ENCODE measurements around the gene ATP5F1D.

DNA sequence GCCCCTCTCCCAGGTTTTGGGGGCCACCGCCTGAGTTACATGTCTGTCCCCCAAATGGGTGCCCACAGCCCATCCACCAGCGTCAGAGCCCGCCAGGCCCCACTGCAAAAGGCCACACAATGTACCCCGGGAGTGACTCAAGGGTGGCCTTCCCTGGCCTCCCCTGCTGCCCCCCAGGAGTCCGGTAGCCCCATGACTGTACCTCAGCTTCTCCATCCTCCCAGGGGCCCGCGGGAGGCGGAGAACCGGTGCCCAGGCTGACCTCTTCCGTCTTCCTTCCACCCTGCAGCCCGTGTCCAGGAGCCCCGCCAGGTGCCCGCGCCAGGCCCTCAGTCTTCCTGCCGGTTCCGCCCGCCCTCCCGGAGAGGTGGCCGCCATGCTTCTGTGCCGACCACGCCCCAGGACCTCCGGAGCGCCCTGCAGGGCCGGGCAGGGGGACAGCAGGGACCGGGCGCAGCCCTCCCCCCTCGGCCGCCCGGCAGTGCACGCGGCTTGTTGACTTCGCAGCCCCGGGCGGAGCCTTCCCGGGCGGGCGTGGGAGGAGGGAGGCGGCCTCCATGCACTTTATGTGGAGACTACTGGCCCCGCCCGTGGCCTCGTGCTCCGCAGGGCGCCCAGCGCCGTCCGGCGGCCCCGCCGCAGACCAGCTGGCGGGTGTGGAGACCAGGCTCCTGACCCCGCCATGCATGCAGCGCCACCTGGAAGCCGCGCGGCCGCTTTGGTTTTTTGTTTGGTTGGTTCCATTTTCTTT lies 14.1 kb upstream of the ATP5F1D start:
- TF ChIP-seq, protein P1, sequence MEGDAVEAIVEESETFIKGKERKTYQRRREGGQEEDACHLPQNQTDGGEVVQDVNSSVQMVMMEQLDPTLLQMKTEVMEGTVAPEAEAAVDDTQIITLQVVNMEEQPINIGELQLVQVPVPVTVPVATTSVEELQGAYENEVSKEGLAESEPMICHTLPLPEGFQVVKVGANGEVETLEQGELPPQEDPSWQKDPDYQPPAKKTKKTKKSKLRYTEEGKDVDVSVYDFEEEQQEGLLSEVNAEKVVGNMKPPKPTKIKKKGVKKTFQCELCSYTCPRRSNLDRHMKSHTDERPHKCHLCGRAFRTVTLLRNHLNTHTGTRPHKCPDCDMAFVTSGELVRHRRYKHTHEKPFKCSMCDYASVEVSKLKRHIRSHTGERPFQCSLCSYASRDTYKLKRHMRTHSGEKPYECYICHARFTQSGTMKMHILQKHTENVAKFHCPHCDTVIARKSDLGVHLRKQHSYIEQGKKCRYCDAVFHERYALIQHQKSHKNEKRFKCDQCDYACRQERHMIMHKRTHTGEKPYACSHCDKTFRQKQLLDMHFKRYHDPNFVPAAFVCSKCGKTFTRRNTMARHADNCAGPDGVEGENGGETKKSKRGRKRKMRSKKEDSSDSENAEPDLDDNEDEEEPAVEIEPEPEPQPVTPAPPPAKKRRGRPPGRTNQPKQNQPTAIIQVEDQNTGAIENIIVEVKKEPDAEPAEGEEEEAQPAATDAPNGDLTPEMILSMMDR (IDR thresholded peaks at IDR 0.05) = no peak
- no peak for TF ChIP-seq POLR2A (IDR thresholded peaks at IDR 0.05)
